HepG2 (cell line): ENCODE data around the gene PRMT5. TPM values are rescaled to one million over a fixed set of nuclear protein-coding genes. Genes with fewer than 3 reads are reported as not detected.
A peak's percentile ranks its signal among the peaks of the same experiment; 100 is the strongest.

ENCODE experiments used
- GLI4 ChIP-seq: sonication (generic); formaldehyde crosslinking; IDR thresholded peaks from 2 replicates; pipeline ENCODE4 v1.5.1; 2020; ENCODE audit warnings: missing genetic modification reagents, mild to moderate bottlenecking, moderate library complexity, borderline replicate concordance
- HNF4G ChIP-seq, 2 experiments: sonication (generic) in 1 of 2; formaldehyde crosslinking in 1 of 2; IDR thresholded peaks; 2 replicates each; pipeline versions ENCODE4 v1.4.0 to v1.6.1; 2011 to 2020; ENCODE audit warnings: borderline replicate concordance in 2 of 2, low read depth in 2 of 2, mild to moderate bottlenecking in 2 of 2, low read length in 1 of 2, missing genetic modification reagents in 1 of 2, moderate library complexity in 1 of 2
- KLF12 ChIP-seq: sonication (generic); formaldehyde crosslinking; IDR thresholded peaks from 2 replicates; pipeline ENCODE4 v1.4.0; 2020; ENCODE audit warnings: missing genetic modification reagents, borderline replicate concordance
- LCORL ChIP-seq, 2 experiments: fragments of 450-650 bp in 1 of 2; sonication (generic) in 1 of 2; formaldehyde crosslinking in 1 of 2; IDR thresholded peaks; 2 replicates each; pipeline versions ENCODE4 v1.5.0 to v1.6.1; 2017 to 2020; ENCODE audit warnings: antibody characterized with exemption in 1 of 2, missing genetic modification reagents in 1 of 2
- NAIF1 ChIP-seq: sonication (generic); formaldehyde crosslinking; IDR thresholded peaks from 2 replicates; pipeline ENCODE4 v1.5.0; 2020; ENCODE audit warnings: mild to moderate bottlenecking, missing genetic modification reagents, borderline replicate concordance
- NCOR1 ChIP-seq: fragments of 200-600 bp; sonication (generic); IDR thresholded peaks from 2 replicates; pipeline ENCODE4 v1.7.0; 2017; ENCODE audit warnings: antibody characterized with exemption, low read length, borderline replicate concordance
- ZSCAN30 ChIP-seq: sonication (generic); formaldehyde crosslinking; IDR thresholded peaks from 2 replicates; pipeline ENCODE4 v1.5.0; 2020; ENCODE audit warnings: mild to moderate bottlenecking, missing genetic modification reagents
- polyA plus RNA-seq, 8 experiments: library from polyadenylated mRNA; depleted of rRNA in 3 of 8; stranded (reverse) in 7 of 8; unstranded in 1 of 8; fragments of >200 nt; fragmentation: Illumina TruSeq in 4 of 8; extraction: Trizol in 4 of 8; gene quantifications; 2 replicates each; pipeline versions ENCODE4 v1.2.1 to v1.2.3, GENCODE V29; 2011 to 2016; ENCODE audit warnings: low read depth in 4 of 8, missing spikeins in 1 of 8, mixed read lengths in 1 of 8; ENCODE audit not compliant: insufficient read depth in 1 of 8
- total RNA-seq, 5 experiments: library from RNA; depleted of rRNA; stranded (reverse); fragments of >200 nt; fragmentation: Illumina TruSeq; extraction: Trizol; gene quantifications; 2 replicates each; pipeline ENCODE4 v1.2.3, GENCODE V29; 2016; ENCODE audit warnings: low read depth in 1 of 5
- TF ChIP-seq, protein P1 (sequence below): sonication (generic); formaldehyde crosslinking; IDR thresholded peaks from 2 replicates; pipeline ENCODE4 v1.4.0; 2020; ENCODE audit warnings: missing genetic modification reagents
- TF ChIP-seq, protein P2 (sequence below): IDR thresholded peaks from 2 replicates; pipeline ENCODE4 v1.6.1; 2016; ENCODE audit warnings: low read depth
- TF ChIP-seq, protein P3 (sequence below): sonication (generic); formaldehyde crosslinking; IDR thresholded peaks from 2 replicates; pipeline ENCODE4 v1.5.1; 2020; ENCODE audit warnings: mild to moderate bottlenecking, moderate library complexity, missing genetic modification reagents
- TF ChIP-seq, protein P4 (sequence below): sonication (generic); formaldehyde crosslinking; IDR thresholded peaks from 2 replicates; pipeline ENCODE4 v1.4.0; 2020; ENCODE audit warnings: missing genetic modification reagents, mild to moderate bottlenecking, borderline replicate concordance
- TF ChIP-seq, protein P5 (sequence below): sonication (generic); formaldehyde crosslinking; IDR thresholded peaks from 2 replicates; pipeline ENCODE4 v1.8.1; 2022; ENCODE audit warnings: low read depth, mild to moderate bottlenecking, missing genetic modification reagents

PRMT5 gene
- total and polyA plus RNA-seq, 2 of the 13 experiments (the other 11 are each of a cell fraction or from before 2014, with no cell fraction given) = 210 to 354 TPM

DNA sequence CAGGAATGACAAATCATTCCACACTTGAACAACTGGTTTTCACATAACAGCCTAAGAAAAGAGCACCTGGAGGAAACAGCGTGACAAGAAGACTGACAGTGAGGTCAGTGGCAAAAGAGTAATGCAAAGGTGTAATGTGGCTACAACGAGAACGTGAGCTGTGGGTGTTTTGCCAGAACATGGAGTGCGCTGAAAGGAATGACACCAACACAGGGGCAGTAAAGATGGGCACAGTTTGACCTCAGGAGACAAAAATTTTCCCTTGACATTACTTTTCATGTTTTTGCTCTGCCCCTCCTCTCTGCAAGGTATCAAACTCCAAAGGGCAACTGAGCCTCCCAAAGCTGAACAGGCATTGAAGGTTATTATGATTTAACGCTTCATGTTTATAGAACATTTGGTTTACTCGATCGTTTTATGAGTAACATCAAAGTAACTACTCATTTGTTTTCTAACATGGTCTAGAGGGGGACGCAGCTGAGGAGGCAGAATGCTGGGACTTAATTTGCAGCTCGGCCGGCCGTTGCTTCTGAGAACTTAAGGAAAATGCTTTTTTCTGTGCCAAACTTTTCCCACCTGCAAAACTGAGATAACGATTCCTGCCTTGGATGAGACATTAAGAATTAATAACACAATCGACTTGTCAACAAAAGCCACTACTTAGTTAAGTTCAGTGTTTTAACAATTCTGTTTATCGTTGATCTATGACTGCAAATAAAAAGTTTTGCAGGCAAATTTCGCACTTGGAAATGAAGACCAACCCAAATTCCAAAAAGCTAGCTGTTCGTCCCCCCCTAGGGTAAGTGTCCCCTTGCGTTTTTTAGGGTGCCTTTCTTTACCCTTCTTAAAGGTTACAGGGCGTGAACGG, 26.8 kb upstream of the PRMT5 start (continued):
- TF ChIP-seq, protein P1, sequence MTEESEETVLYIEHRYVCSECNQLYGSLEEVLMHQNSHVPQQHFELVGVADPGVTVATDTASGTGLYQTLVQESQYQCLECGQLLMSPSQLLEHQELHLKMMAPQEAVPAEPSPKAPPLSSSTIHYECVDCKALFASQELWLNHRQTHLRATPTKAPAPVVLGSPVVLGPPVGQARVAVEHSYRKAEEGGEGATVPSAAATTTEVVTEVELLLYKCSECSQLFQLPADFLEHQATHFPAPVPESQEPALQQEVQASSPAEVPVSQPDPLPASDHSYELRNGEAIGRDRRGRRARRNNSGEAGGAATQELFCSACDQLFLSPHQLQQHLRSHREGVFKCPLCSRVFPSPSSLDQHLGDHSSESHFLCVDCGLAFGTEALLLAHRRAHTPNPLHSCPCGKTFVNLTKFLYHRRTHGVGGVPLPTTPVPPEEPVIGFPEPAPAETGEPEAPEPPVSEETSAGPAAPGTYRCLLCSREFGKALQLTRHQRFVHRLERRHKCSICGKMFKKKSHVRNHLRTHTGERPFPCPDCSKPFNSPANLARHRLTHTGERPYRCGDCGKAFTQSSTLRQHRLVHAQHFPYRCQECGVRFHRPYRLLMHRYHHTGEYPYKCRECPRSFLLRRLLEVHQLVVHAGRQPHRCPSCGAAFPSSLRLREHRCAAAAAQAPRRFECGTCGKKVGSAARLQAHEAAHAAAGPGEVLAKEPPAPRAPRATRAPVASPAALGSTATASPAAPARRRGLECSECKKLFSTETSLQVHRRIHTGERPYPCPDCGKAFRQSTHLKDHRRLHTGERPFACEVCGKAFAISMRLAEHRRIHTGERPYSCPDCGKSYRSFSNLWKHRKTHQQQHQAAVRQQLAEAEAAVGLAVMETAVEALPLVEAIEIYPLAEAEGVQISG (CRISPR knock-in tag) = peak; percentile 20; the same call in 1 of the 2 replicates
- TF ChIP-seq, protein P2, sequence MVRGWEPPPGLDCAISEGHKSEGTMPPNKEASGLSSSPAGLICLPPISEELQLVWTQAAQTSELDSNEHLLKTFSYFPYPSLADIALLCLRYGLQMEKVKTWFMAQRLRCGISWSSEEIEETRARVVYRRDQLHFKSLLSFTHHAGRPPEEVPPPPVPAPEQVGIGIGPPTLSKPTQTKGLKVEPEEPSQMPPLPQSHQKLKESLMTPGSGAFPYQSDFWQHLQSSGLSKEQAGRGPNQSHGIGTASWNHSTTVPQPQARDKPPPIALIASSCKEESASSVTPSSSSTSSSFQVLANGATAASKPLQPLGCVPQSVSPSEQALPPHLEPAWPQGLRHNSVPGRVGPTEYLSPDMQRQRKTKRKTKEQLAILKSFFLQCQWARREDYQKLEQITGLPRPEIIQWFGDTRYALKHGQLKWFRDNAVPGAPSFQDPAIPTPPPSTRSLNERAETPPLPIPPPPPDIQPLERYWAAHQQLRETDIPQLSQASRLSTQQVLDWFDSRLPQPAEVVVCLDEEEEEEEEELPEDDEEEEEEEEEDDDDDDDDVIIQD (CRISPR knock-in tag) = no peak
- peak; percentile 33 for TF ChIP-seq NCOR1
- TF ChIP-seq, protein P3, sequence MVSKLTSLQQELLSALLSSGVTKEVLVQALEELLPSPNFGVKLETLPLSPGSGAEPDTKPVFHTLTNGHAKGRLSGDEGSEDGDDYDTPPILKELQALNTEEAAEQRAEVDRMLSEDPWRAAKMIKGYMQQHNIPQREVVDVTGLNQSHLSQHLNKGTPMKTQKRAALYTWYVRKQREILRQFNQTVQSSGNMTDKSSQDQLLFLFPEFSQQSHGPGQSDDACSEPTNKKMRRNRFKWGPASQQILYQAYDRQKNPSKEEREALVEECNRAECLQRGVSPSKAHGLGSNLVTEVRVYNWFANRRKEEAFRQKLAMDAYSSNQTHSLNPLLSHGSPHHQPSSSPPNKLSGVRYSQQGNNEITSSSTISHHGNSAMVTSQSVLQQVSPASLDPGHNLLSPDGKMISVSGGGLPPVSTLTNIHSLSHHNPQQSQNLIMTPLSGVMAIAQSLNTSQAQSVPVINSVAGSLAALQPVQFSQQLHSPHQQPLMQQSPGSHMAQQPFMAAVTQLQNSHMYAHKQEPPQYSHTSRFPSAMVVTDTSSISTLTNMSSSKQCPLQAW (CRISPR knock-in tag) = 0 out of 2 replicates have a peak, but pooled peaks have one; percentile 39
- TF ChIP-seq, protein P4, sequence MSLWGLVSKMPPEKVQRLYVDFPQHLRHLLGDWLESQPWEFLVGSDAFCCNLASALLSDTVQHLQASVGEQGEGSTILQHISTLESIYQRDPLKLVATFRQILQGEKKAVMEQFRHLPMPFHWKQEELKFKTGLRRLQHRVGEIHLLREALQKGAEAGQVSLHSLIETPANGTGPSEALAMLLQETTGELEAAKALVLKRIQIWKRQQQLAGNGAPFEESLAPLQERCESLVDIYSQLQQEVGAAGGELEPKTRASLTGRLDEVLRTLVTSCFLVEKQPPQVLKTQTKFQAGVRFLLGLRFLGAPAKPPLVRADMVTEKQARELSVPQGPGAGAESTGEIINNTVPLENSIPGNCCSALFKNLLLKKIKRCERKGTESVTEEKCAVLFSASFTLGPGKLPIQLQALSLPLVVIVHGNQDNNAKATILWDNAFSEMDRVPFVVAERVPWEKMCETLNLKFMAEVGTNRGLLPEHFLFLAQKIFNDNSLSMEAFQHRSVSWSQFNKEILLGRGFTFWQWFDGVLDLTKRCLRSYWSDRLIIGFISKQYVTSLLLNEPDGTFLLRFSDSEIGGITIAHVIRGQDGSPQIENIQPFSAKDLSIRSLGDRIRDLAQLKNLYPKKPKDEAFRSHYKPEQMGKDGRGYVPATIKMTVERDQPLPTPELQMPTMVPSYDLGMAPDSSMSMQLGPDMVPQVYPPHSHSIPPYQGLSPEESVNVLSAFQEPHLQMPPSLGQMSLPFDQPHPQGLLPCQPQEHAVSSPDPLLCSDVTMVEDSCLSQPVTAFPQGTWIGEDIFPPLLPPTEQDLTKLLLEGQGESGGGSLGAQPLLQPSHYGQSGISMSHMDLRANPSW = 0 out of 2 replicates have a peak, but pooled peaks have one; percentile 19
- 0 out of 2 replicates have a peak, but pooled peaks have one; percentile 60 for TF ChIP-seq KLF12 (CRISPR knock-in tag)
- peak; percentile 84 for TF ChIP-seq HNF4G (IDR thresholded peaks at IDR 0.05; ENCODE audit: borderline replicate concordance, low read depth, low read length)
- TF ChIP-seq HNF4G (CRISPR knock-in tag; IDR thresholded peaks at IDR 0.05; ENCODE audit: borderline replicate concordance, low read depth) = no peak; the same call in 1 of the 2 replicates
- peak; percentile 54; the same call in 1 of the 2 replicates for TF ChIP-seq NAIF1 (CRISPR knock-in tag)
- no peak for TF ChIP-seq LCORL (IDR thresholded peaks at IDR 0.05)
- TF ChIP-seq LCORL (CRISPR knock-in tag; IDR thresholded peaks at IDR 0.05) = peak; percentile 70; the same call in 1 of the 2 replicates
- TF ChIP-seq GLI4 (CRISPR knock-in tag) = 0 out of 2 replicates have a peak, but pooled peaks have one; percentile 19
- peak; percentile 12; the same call in 1 of the 2 replicates for TF ChIP-seq ZSCAN30 (CRISPR knock-in tag)
- TF ChIP-seq, protein P5, sequence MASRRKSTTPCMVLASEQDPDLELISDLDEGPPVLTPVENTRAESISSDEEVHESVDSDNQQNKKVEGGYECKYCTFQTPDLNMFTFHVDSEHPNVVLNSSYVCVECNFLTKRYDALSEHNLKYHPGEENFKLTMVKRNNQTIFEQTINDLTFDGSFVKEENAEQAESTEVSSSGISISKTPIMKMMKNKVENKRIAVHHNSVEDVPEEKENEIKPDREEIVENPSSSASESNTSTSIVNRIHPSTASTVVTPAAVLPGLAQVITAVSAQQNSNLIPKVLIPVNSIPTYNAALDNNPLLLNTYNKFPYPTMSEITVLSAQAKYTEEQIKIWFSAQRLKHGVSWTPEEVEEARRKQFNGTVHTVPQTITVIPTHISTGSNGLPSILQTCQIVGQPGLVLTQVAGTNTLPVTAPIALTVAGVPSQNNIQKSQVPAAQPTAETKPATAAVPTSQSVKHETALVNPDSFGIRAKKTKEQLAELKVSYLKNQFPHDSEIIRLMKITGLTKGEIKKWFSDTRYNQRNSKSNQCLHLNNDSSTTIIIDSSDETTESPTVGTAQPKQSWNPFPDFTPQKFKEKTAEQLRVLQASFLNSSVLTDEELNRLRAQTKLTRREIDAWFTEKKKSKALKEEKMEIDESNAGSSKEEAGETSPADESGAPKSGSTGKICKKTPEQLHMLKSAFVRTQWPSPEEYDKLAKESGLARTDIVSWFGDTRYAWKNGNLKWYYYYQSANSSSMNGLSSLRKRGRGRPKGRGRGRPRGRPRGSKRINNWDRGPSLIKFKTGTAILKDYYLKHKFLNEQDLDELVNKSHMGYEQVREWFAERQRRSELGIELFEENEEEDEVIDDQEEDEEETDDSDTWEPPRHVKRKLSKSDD (CRISPR knock-in tag) = peak; percentile 70; the same call in 1 of the 2 replicates
